Lung (tissue), 12 donors: ENCODE results near the gene TSPEAR. TPM values are rescaled to one million over a fixed set of nuclear protein-coding genes. Genes with fewer than 3 reads are reported as not detected.

ENCODE experiments used
- ATAC-seq: fragments of 200-7000 bp; cut with Tn5 transposase; one replicate; pipeline ENCODE4 v1.9.1; 2020; ENCODE audit warnings: moderate number of reproducible peaks; ENCODE audit not compliant: insufficient read depth, low FRiP score
- DNase-seq, 3 donors: peaks; one replicate each; pipeline ENCODE4 v3.0.0-alpha.2; 2013 to 2017
- H3K27ac ChIP-seq, 2 donors: one replicate each; pipeline ENCODE4 v1.5.1; 2013; ENCODE audit warnings: mild to moderate bottlenecking in 2 of 2, moderate library complexity in 2 of 2, control low read depth in 1 of 2, inconsistent platforms in 1 of 2, low read depth in 1 of 2, low read length in 1 of 2
- H3K27me3 ChIP-seq, 3 donors: one replicate each; pipeline ENCODE4 v1.5.1; 2013; ENCODE audit warnings: low read length in 2 of 3; ENCODE audit not compliant: control insufficient read depth in 3 of 3, insufficient read depth in 3 of 3
- H3K36me3 ChIP-seq, 4 donors: one replicate each; pipeline ENCODE4 v1.5.1; 2013; ENCODE audit warnings: low read length in 4 of 4, mild to moderate bottlenecking in 1 of 4, moderate library complexity in 1 of 4; ENCODE audit not compliant: control insufficient read depth in 4 of 4, insufficient read depth in 4 of 4
- H3K4me1 ChIP-seq, 5 donors: one replicate each; pipeline ENCODE4 v1.5.1; 2013; ENCODE audit warnings: low read length in 5 of 5, mild to moderate bottlenecking in 2 of 5, moderate library complexity in 1 of 5; ENCODE audit not compliant: control insufficient read depth in 5 of 5, insufficient read depth in 5 of 5
- H3K4me3 ChIP-seq: one replicate; pipeline ENCODE4 v1.5.1; 2013; ENCODE audit warnings: mild to moderate bottlenecking, control low read depth, moderate library complexity
- H3K9ac ChIP-seq, 2 donors: one replicate each; pipeline ENCODE4 v1.5.1; 2013; ENCODE audit warnings: low read length in 2 of 2, control low read depth in 1 of 2; ENCODE audit not compliant: insufficient read depth in 1 of 2
- H3K9me3 ChIP-seq, 4 donors: one replicate each; pipeline ENCODE4 v1.5.1; 2013; ENCODE audit warnings: low read length in 3 of 4, mild to moderate bottlenecking in 1 of 4, moderate library complexity in 1 of 4; ENCODE audit not compliant: control insufficient read depth in 4 of 4, insufficient read depth in 3 of 4
- WGBS, 2 donors: extraction: QIAGEN DNeasy Blood & Tissue Kit; methylation state at CpG; one replicate each; pipeline ENCODE4 v1.1.7; 2013; 5-methylcytosine and 5-hydroxymethylcytosine counted together
- polyA plus RNA-seq, 2 donors: library from polyadenylated mRNA; stranded (reverse); fragments of 200-250 nt; gene quantifications; one replicate each; pipeline ENCODE4 v1.2.1, GENCODE V29; 2013
- total RNA-seq, 2 donors: library from RNA; depleted of rRNA in 1 of 2; stranded (reverse); fragments of >200 nt in 1 of 2; gene quantifications; one replicate each; pipeline ENCODE4 v1.2.1, GENCODE V29; 2014 to 2021
- TF ChIP-seq, protein P1 (sequence below): IDR thresholded peaks from 2 replicates; pipeline ENCODE4 v1.5.1; 2012; ENCODE audit warnings: mild to moderate bottlenecking; ENCODE audit errors: control extremely low read depth, extremely low read depth
- donor health status: control.
- donor health status: control.
- donor health status: Bipolar disorder and iron deficiency.
- donor health status: healthy.
- donor health status: DM: yes; HTN: yes; CAD: no.

Gene TSPEAR
- total and polyA plus RNA-seq, 4 donors = 0.02 to 2.1 (median 0.27) TPM

DNA sequence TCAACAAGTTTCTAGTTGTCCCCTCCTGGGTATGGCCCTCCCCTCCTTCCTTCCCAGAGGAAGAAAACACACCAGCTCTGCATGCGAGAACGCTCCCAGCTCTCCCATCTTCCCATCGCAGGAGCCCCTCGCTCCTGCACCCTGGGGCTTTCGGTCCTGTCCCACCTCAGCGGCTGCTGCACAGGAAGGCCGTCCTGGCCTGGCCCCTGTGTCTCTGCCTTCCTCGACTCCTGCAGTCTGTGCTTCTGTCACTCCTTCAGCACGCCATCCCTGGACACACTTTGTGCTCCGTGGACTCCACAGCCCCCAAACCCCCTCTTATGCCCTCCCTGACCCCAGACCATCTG lies 194.6 kb downstream of the TSPEAR start:
- no peaks in the 10 kb centered on the region for H3K36me3 ChIP-seq
- no peaks in the 10 kb centered on the region for H3K27me3 ChIP-seq
- DNase-seq (no peak), ATAC-seq (no peak)
- 87 to 88% methylated on average over 10 of the region's 10 CpGs for WGBS, 2 donors
- no peaks in the 10 kb centered on the region for H3K4me1 ChIP-seq
- no peak overlapping the region for H3K27ac ChIP-seq
- peaks cover 0 to 6% (median 0%) of the 10 kb centered on the region in 4 donors for H3K9me3 ChIP-seq
- H3K4me3 ChIP-seq = no peak overlapping the region
- H3K9ac ChIP-seq = no peak overlapping the region
- TF ChIP-seq, protein P1, sequence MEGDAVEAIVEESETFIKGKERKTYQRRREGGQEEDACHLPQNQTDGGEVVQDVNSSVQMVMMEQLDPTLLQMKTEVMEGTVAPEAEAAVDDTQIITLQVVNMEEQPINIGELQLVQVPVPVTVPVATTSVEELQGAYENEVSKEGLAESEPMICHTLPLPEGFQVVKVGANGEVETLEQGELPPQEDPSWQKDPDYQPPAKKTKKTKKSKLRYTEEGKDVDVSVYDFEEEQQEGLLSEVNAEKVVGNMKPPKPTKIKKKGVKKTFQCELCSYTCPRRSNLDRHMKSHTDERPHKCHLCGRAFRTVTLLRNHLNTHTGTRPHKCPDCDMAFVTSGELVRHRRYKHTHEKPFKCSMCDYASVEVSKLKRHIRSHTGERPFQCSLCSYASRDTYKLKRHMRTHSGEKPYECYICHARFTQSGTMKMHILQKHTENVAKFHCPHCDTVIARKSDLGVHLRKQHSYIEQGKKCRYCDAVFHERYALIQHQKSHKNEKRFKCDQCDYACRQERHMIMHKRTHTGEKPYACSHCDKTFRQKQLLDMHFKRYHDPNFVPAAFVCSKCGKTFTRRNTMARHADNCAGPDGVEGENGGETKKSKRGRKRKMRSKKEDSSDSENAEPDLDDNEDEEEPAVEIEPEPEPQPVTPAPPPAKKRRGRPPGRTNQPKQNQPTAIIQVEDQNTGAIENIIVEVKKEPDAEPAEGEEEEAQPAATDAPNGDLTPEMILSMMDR = no peak

- Histone ChIP-seq H3K9me3 (peaks cover 0 to 6% (median 0%) of the 10 kb centered on the region in 4 donors), H3K9ac (no peak overlapping the region), H3K27ac (no peak overlapping the region), H3K4me3 (no peak overlapping the region), H3K4me1 (no peaks in the 10 kb centered on the region), H3K27me3 (peaks cover 0 to 1% (median 0%) of the 10 kb centered on the region in 3 donors), H3K36me3 (no peaks in the 10 kb centered on the region)
- ATAC-seq (no peak), DNase-seq (no peak)
- 86 to 89% methylated on average over 13 of the region's 13 CpGs for WGBS, 2 donors
- TF ChIP-seq, protein P1 = no peak
Observed at GRCh38 chr21:44516342-44516741, 195.0 kb downstream of the TSPEAR start.

- Histone ChIP-seq H3K4me3 (no peak overlapping the region), H3K27me3 (peaks cover 0 to 4% (median 0%) of the 10 kb centered on the region in 3 donors), H3K27ac (no peak overlapping the region), H3K4me1 (peaks cover 0 to under 1% (median 0%) of the 10 kb centered on the region in 5 donors), H3K9ac (no peak overlapping the region), H3K36me3 (no peaks in the 10 kb centered on the region), H3K9me3 (peaks cover 0 to 6% (median 0%) of the 10 kb centered on the region in 4 donors)
- TF ChIP-seq, protein P1 = no peak
- 90 to 91% methylated on average over 32 of the region's 32 CpGs for WGBS, 2 donors
- ATAC-seq (no peak), DNase-seq (no peak)
Observed at GRCh38 chr21:44515359-44516165, 195.8 kb downstream of the TSPEAR start.
